Activated CD4-positive, alpha-beta memory T cell treated with anti-CD3 and anti-CD28 coated beads, Interleukin-2, amount 10 ng/mL, durations not matched to agents 7 days and 5 days (primary cell): Measurements from ENCODE around the gene CRK. TPM values are rescaled to one million over a fixed set of nuclear protein-coding genes. Genes with fewer than 3 reads are reported as not detected.

Experiments
- CTCF ChIA-PET: fragments of 350-600 bp; sonication (Branson Sonifier 250); formaldehyde crosslinking; loops from one replicate; lab custom pipeline; 2021; ENCODE audit warnings: antibody characterized with exemption, inconsistent platforms; lab: Charles Lee
- POLR2A ChIA-PET: fragments of 350-600 bp; sonication (Branson Sonifier 250); formaldehyde crosslinking; loops from one replicate; lab custom pipeline; 2021; ENCODE audit warnings: antibody characterized with exemption; lab: Charles Lee
- DNase-seq: peaks from one replicate; pipeline ENCODE4 v3.0.0-alpha.2; 2020
- H3K27ac Mint-ChIP-seq: one replicate; pipeline ENCODE4 v1.8.0; 2021; ENCODE audit warnings: mild to moderate bottlenecking, mixed read lengths
- H3K27me3 Mint-ChIP-seq: one replicate; pipeline ENCODE4 v1.8.0; 2021; ENCODE audit warnings: mixed read lengths
- H3K36me3 Mint-ChIP-seq: one replicate; pipeline ENCODE4 v1.8.0; 2021; ENCODE audit warnings: low read depth, mixed read lengths
- H3K4me1 Mint-ChIP-seq: one replicate; pipeline ENCODE4 v1.8.0; 2021; ENCODE audit warnings: mixed read lengths
- H3K4me3 Mint-ChIP-seq: one replicate; pipeline ENCODE4 v1.8.0; 2021; ENCODE audit warnings: mild to moderate bottlenecking, mixed read lengths
- H3K9me3 Mint-ChIP-seq: one replicate; pipeline ENCODE4 v1.8.0; 2021; ENCODE audit warnings: mixed read lengths
- total RNA-seq, 2 experiments: library from RNA; stranded (reverse); gene quantifications; one replicate each; pipeline ENCODE4 v1.2.3, GENCODE V29; 2021

Gene CRK
- total RNA-seq, 2 experiments from 2014 or later: 19.9 to 21.9 TPM

- Mint-ChIP-seq H3K27ac (peak overlapping the region; percentile 69), H3K36me3 (peaks cover 29% of the 10 kb centered on the region), H3K9me3 (no peaks in the 10 kb centered on the region), H3K4me1 (peaks cover 36% of the 10 kb centered on the region), H3K4me3 (peak overlapping the region; percentile 77), H3K27me3 (no peaks in the 10 kb centered on the region)
- ChIA-PET POLR2A (interaction anchor here (0.7 to 1.4 kb wide), 4 partner anchors 22 to 85 kb away, joined by 3 to 7 read pairs (median 4); partner anchors contain the start of genes CRK, INPP5K and YWHAE), CTCF (no interaction called here)
- DNase-seq: peak; percentile 57
These were observed 28.8 kb upstream of the CRK start for GRCh38 chr17:1484676-1485422.

GRCh38 chr17:1484060-1484535 is 28.1 kb upstream of the CRK start:
- DNase-seq: no peak
- Mint-ChIP-seq H3K27ac (no peak overlapping the region), H3K4me1 (peaks cover 31% of the 10 kb centered on the region), H3K36me3 (peaks cover 33% of the 10 kb centered on the region), H3K27me3 (no peaks in the 10 kb centered on the region), H3K4me3 (peak overlapping the region; percentile 77), H3K9me3 (no peaks in the 10 kb centered on the region)
- ChIA-PET CTCF (no interaction called here), POLR2A (interaction anchor here (0.7 to 1.4 kb wide), 4 partner anchors 21 to 84 kb away, joined by 3 to 7 read pairs (median 4); partner anchors contain the start of genes CRK, INPP5K and YWHAE)

- Mint-ChIP-seq H3K27me3 (no peaks in the 10 kb centered on the region), H3K9me3 (no peaks in the 10 kb centered on the region), H3K36me3 (peaks cover 40% of the 10 kb centered on the region), H3K27ac (no peak overlapping the region), H3K4me3 (no peak overlapping the region), H3K4me1 (peaks cover 22% of the 10 kb centered on the region)
- POLR2A ChIA-PET: no interaction called here
- CTCF ChIA-PET: no interaction called here
- no peak for DNase-seq
These were observed 26.6 kb upstream of the CRK start for GRCh38 chr17:1482680-1483079.

GRCh38 chr17:1481736-1482135 is 25.7 kb upstream of the CRK start:
- CTCF ChIA-PET: no interaction called here
- no peaks in the 10 kb centered on the region for H3K27me3 Mint-ChIP-seq
- no peak overlapping the region for H3K27ac Mint-ChIP-seq

GRCh38 chr17:1480747-1481465 is 24.9 kb upstream of the CRK start:
- no peak for DNase-seq
- POLR2A ChIA-PET: interaction anchor here (1.2 kb wide), 1 partner anchor 36 kb away, joined by 3 read pairs; the partner anchor contains the start of gene INPP5K
- no peaks in the 10 kb centered on the region for H3K9me3 Mint-ChIP-seq

More at GRCh38 chr17:1481736-1482135, 25.7 kb upstream of the CRK start:
- Mint-ChIP-seq H3K9me3 (no peaks in the 10 kb centered on the region), H3K4me3 (no peak overlapping the region), H3K36me3 (peaks cover 37% of the 10 kb centered on the region), H3K4me1 (peaks cover 14% of the 10 kb centered on the region)
- POLR2A ChIA-PET: no interaction called here
- no peak for DNase-seq

GRCh38 chr17:1478418-1478817 is 22.4 kb upstream of the CRK start:
- peaks cover 8% of the 10 kb centered on the region for H3K4me1 Mint-ChIP-seq
- no peak overlapping the region for H3K4me3 Mint-ChIP-seq
- no peak overlapping the region for H3K27ac Mint-ChIP-seq
- no peak for DNase-seq
- ChIA-PET POLR2A (interaction anchor here (0.7 to 1.5 kb wide), 2 partner anchors 9 to 16 kb away, joined by 3 to 7 read pairs; no protein-coding TSS in a partner anchor), CTCF (interaction anchor here (0.7 kb wide), 1 partner anchor 107 kb away, joined by 3 read pairs; no protein-coding TSS in a partner anchor)
- no peaks in the 10 kb centered on the region for H3K27me3 Mint-ChIP-seq
- H3K36me3 Mint-ChIP-seq: peaks cover 44% of the 10 kb centered on the region
- H3K9me3 Mint-ChIP-seq: no peaks in the 10 kb centered on the region

More at GRCh38 chr17:1480747-1481465, 24.9 kb upstream of the CRK start:
- CTCF ChIA-PET: interaction anchor here (0.6 kb wide), 1 partner anchor 224 kb away, joined by 4 read pairs; no protein-coding TSS in a partner anchor
- peaks cover 13% of the 10 kb centered on the region for H3K4me1 Mint-ChIP-seq
- H3K4me3 Mint-ChIP-seq: no peak overlapping the region
- H3K27me3 Mint-ChIP-seq: no peaks in the 10 kb centered on the region
- H3K36me3 Mint-ChIP-seq: peaks cover 37% of the 10 kb centered on the region
- no peak overlapping the region for H3K27ac Mint-ChIP-seq

- Mint-ChIP-seq H3K36me3 (peaks cover 35% of the 10 kb centered on the region), H3K4me1 (peaks cover 15% of the 10 kb centered on the region), H3K9me3 (no peaks in the 10 kb centered on the region), H3K27ac (no peak overlapping the region), H3K4me3 (no peak overlapping the region), H3K27me3 (no peaks in the 10 kb centered on the region)
- no peak for DNase-seq
- POLR2A ChIA-PET: interaction anchor here (0.8 kb wide), 1 partner anchor 19 kb away, joined by 3 read pairs; the partner anchor contains the start of gene CRK
- CTCF ChIA-PET: interaction anchor here (1.5 kb wide), 1 partner anchor 110 kb away, joined by 4 read pairs; no protein-coding TSS in a partner anchor
These were observed 19.4 kb upstream of the CRK start for GRCh38 chr17:1475321-1475854.

GRCh38 chr17:1474402-1475189 is 18.6 kb upstream of the CRK start:
- DNase-seq: no peak
- CTCF ChIA-PET: interaction anchor here (1.5 kb wide), 1 partner anchor 109 kb away, joined by 4 read pairs; no protein-coding TSS in a partner anchor
- Mint-ChIP-seq H3K9me3 (no peaks in the 10 kb centered on the region), H3K27ac (no peak overlapping the region), H3K4me3 (no peak overlapping the region), H3K4me1 (peaks cover 15% of the 10 kb centered on the region), H3K36me3 (peaks cover 32% of the 10 kb centered on the region), H3K27me3 (no peaks in the 10 kb centered on the region)
- POLR2A ChIA-PET: interaction anchor here (0.8 kb wide), 1 partner anchor 19 kb away, joined by 3 read pairs; the partner anchor contains the start of gene CRK

GRCh38 chr17:1473841-1474240 is 17.8 kb upstream of the CRK start:
- H3K36me3 Mint-ChIP-seq: peaks cover 38% of the 10 kb centered on the region
- POLR2A ChIA-PET: interaction anchor here (1.0 kb wide), 1 partner anchor 43 kb away, joined by 3 read pairs; the partner anchor contains the start of gene INPP5K
- no peaks in the 10 kb centered on the region for H3K27me3 Mint-ChIP-seq
- DNase-seq: no peak
- CTCF ChIA-PET: no interaction called here
- H3K4me3 Mint-ChIP-seq: no peak overlapping the region
- H3K9me3 Mint-ChIP-seq: peaks cover 2% of the 10 kb centered on the region
- H3K27ac Mint-ChIP-seq: peak overlapping the region; percentile 36
- peaks cover 15% of the 10 kb centered on the region for H3K4me1 Mint-ChIP-seq

- no peak overlapping the region for H3K4me3 Mint-ChIP-seq
- ChIA-PET POLR2A (interaction anchor here (1.0 kb wide), 1 partner anchor 43 kb away, joined by 3 read pairs; the partner anchor contains the start of gene INPP5K), CTCF (no interaction called here)
- H3K27ac Mint-ChIP-seq: no peak overlapping the region
- H3K27me3 Mint-ChIP-seq: no peaks in the 10 kb centered on the region
- peaks cover 41% of the 10 kb centered on the region for H3K36me3 Mint-ChIP-seq
- peaks cover 15% of the 10 kb centered on the region for H3K4me1 Mint-ChIP-seq
- DNase-seq: peak; percentile 47
- H3K9me3 Mint-ChIP-seq: peaks cover 2% of the 10 kb centered on the region
These were observed 17.1 kb upstream of the CRK start for GRCh38 chr17:1473170-1473569.

GRCh38 chr17:1471911-1472821 is 16.1 kb upstream of the CRK start:
- Mint-ChIP-seq H3K36me3 (peaks cover 43% of the 10 kb centered on the region), H3K4me3 (no peak overlapping the region), H3K4me1 (peaks cover 15% of the 10 kb centered on the region), H3K27me3 (no peaks in the 10 kb centered on the region), H3K27ac (no peak overlapping the region), H3K9me3 (peaks cover 2% of the 10 kb centered on the region)
- DNase-seq: no peak
- CTCF ChIA-PET: no interaction called here
- POLR2A ChIA-PET: interaction anchor here (1.0 to 1.7 kb wide), 3 partner anchors 10 to 54 kb away, joined by 3 to 5 read pairs (median 5); partner anchors contain the start of gene INPP5K
